ENCODE measurements around the gene WHAMM.
"Not testable (repeated sequence)": the region's sequence is repeated elsewhere in the genome, so short reads cannot be mapped to it uniquely, and the experiment has no call there.

WHAMM gene

DNA sequence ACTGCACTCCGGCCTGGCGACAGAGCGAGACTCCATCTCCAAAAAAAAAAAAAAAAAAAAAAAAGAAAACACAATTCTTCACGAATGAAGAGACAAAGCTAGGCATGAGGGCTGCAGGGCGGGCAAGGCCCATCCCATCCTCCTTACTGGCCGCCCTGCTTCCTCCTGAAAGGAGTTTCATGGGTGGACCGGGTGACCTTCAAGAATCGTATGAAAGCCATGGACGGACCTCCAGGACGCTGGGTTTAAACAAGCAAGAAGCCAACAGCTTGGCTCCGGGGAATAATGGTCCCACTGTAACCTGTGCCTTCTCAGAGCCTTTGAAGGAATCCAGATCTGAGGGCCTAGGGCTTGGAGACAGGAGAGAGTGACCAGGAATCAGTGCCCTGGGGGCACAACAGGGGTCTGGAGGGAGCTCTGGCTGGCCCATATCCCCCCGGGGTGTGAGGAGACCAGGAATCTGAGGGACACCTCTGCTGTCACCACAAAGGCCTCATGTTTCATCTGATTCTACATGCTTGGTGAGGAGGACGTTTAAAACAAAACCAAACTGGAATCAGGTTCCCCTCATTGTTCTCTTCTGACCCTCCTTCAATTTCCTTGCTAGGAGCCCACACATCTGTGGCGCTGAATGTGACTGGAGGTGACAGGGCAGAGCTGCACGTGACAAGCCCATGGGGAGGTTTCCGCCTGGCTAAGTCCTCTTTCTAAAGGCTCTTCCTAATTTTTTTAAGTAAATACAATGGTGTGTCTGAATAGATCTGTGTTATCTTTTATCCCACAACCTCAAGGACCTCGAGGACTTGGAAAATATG is 46.1 kb downstream of the WHAMM start:
- FAIRE-seq (no peak), DNase-seq (ENCODE audit: insufficient read length, low spot score) (no peak)
- TF ChIP-seq CTCF (IDR thresholded peaks at IDR 0.05; ENCODE audit: insufficient read depth, missing control alignments), result no peak

DNA sequence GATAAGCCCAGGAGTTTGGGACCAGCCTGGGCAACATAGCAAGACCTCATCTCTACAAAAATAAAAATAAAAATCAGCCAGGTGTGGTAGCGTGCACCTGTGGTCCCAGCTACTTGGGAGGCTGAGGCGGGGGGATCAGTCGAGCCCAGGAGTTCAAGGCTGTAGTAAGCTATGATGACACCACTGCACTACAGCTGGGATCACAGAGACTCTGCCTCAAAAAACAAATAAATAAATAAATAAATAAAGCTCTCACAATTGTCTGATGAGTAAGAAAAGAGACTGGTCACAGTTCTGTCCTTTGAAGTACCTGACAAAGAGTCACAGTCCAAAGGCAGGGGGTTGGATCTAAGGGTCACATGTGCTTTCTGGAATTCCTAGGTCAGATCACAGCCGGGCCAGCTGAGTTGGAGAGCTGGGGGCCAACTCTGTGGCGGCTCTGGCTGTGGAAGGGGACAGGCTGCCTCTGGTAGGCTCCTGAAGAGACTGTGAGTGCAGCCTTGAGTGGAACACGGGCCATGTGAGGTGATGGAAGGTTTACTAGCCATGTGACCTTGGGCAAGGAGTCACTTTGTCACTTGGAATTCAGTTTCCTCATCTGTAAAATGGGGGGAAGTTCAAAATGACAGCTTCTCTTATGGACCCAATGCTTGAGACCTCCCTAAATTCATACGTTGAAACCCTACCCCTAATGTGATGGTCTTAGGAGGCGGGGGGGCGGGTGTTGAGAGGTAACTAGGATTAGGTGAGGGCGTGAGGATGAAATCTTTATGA is 47.2 kb downstream of the WHAMM start:
- DNase-seq (ENCODE audit: insufficient read length, low spot score), result no peak
- FAIRE-seq, result no peak
- no peak for TF ChIP-seq CTCF (IDR thresholded peaks at IDR 0.05; ENCODE audit: insufficient read depth, missing control alignments)

DNA sequence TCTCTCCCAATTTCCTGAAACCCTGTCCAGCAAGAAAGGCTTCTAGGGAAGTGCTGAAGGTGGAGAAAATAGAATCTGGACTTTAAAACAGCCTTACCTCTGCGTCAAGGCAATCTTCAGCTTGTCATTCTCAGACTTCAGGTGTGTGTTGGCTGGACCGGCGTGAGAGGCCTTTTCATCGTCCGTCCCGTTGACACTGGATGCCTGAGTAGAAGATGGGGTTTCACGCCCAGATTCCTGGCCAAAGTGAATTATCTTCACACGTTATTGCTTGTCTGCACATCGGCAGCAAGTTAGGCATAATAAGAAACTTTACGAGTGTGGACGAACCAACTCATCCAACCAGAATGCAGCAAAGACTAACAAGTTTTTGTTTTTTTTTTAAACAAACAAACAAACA is 49.5 kb downstream of the WHAMM start:
- FAIRE-seq (no peak), DNase-seq (ENCODE audit: insufficient read length, low spot score) (no peak)
- TF ChIP-seq CTCF (IDR thresholded peaks at IDR 0.05; ENCODE audit: insufficient read depth, missing control alignments), result no peak

DNA sequence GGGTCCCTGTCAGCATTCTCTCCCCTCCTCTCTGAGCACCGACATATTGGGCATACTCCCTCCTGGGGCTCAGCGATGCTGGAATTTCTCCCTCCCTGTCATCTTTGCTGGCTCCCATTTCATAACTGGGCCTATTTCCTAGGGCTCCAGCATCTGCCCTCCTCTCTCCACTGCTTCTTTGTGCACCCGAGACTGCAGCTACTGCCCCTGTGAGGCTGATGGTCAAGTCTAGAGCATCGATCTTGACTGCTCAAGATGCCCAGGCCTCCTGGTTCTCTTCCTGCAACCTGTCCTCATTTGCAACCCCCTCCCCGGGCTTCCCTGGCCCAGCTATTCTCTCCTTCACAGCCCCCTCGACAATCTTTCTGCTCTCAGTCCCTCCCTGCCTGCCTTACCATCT is 53.5 kb downstream of the WHAMM start:
- FAIRE-seq, result no peak
- DNase-seq (ENCODE audit: insufficient read length, low spot score), result no peak
- TF ChIP-seq CTCF (IDR thresholded peaks at IDR 0.05; ENCODE audit: insufficient read depth, missing control alignments), result no peak

DNA sequence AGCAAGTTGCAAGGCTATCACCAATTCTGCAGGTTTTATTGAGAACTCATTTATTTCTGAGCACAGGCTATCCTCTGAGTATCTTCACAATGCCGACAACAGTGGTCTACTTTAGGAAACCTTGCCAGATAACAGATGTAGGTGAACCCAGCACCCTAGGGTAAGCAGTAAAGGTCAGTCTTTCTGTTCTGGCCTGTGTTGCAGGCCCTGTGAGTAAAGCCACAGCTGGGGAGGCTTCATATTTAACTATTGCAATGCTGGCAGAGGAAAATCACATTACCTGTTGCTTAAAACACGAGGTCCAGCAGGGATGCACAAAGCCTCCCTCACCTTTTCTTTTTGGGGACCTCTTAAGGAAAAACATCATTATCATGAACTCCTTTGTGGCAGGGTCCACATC is 55.5 kb downstream of the WHAMM start:
- TF ChIP-seq CTCF (IDR thresholded peaks at IDR 0.05; ENCODE audit: insufficient read depth, missing control alignments), result no peak
- FAIRE-seq (no peak), DNase-seq (ENCODE audit: insufficient read length, low spot score) (no peak)

DNA sequence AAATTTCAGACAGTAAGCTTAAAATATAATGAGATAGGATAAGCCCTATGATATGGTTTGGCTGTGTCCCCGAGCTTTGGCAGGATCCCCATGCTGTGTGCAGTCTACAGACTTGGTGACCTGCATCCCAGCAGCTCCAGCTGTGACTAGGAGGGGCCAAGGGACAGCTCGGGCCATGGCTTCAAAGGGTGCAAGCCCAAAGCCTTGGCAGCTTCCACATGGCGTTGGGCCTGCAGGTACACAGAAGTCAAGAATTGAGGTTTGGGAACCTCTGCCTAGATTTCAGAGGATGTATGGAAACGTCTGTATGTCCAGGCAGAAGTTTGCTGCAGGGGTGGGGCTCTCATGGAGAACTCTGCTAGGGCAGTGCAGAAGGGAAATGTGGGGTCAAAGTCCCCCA is 56.2 kb downstream of the WHAMM start:
- FAIRE-seq; DNase-seq (ENCODE audit: insufficient read length, low spot score): not testable (repeated sequence)

DNA sequence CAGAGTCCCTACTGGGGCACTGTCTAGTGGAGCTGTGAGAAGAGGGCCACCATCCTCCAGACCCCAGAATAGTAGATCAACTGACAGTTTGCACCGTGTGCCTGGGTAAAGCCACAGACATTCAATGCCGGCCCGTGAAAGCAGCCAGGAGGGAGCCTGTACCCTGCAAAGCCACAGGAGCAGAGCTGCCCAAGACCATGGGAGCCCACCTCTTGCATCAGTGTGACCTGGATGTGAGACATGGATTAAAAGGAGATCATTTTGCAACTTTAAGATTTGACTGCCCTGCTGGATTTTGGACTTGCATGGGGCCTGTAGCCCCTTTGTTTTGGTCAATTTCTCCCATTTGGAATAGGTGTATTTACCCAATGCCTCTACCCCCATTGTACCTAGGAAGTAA is 56.6 kb downstream of the WHAMM start:
- not testable (repeated sequence) for DNase-seq (ENCODE audit: insufficient read length, low spot score); FAIRE-seq

DNA sequence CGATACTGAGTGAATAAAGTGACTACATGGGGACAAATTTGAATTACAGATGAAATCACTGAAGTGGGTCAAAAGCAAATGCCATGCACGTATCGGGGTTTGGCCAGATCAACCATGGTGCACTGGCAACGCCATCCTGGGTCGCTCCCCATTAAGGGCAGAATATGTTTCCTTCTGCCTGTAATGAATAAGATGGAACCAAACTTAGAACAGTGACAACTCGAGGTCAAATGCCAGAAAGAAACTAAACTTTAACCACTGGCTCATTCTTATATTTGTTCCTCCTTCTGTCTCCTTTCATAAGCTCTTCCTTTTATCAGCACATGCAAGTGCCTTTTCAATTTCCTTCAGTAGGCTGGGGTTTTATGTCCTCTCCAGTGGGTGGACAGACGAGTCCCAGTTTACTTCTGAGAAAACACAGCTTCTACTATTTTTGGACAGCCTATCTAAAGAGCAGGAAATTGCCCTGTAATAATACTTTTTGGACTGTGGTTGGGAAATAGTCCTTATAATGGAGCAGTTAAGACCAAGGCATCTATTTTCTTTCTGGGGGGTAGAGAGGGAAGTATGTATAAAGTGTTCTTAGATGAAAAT is 61.4 kb downstream of the WHAMM start:
- TF ChIP-seq CTCF (IDR thresholded peaks at IDR 0.05; ENCODE audit: insufficient read depth, missing control alignments), result no peak
- FAIRE-seq (no peak), DNase-seq (ENCODE audit: insufficient read length, low spot score) (no peak)
